Prostate gland (tissue), 2 donors: Measurements from ENCODE around the gene RMND5B. TPM values are rescaled to one million over a fixed set of nuclear protein-coding genes. Genes with fewer than 3 reads are reported as not detected.
"Not testable (repeated sequence)": the region's sequence is repeated elsewhere in the genome, so short reads cannot be mapped to it uniquely, and the experiment has no call there.

ENCODE experiments used
- DNase-seq: peaks from one replicate; pipeline ENCODE4 v3.0.0-alpha.2; 2019; ENCODE audit warnings: low spot score
- H3K27ac ChIP-seq, 2 donors: fragments of 200-600 bp; sonication (generic); 2 replicates each; pipeline ENCODE4 v1.5.1; 2017 to 2019
- H3K27me3 ChIP-seq: fragments of 200-600 bp; sonication (generic); replicated peaks from 2 replicates; pipeline ENCODE4 v1.5.1; 2019; ENCODE audit not compliant: insufficient read depth
- H3K36me3 ChIP-seq, 2 donors: fragments of 200-600 bp; sonication (generic); 1 replicate in 1 of 2; 2 replicates in 1 of 2; pipeline versions ENCODE4 v1.5.1 to v1.8.1; 2017 to 2019
- H3K4me1 ChIP-seq: fragments of 200-600 bp; sonication (generic); replicated peaks from 2 replicates; pipeline ENCODE4 v1.5.1; 2019
- H3K4me3 ChIP-seq, 2 donors: fragments of 200-600 bp; sonication (generic); 2 replicates each; pipeline ENCODE4 v1.5.1; 2017 to 2019
- H3K9me3 ChIP-seq: fragments of 200-600 bp; sonication (generic); 2 replicates; pipeline ENCODE4 v1.5.1; 2017
- CTCF ChIP-seq, 4 experiments: fragments of 200-600 bp in 2 of 4; fragments of 450-650 bp in 2 of 4; sonication (generic) in 2 of 4; IDR thresholded peaks; 1 replicate in 3 of 4; 2 replicates in 1 of 4; pipeline ENCODE4 v1.5.1; 2016 to 2019; ENCODE audit warnings: antibody characterized with exemption in 4 of 4, mild to moderate bottlenecking in 2 of 4, moderate library complexity in 2 of 4
- POLR2A ChIP-seq: fragments of 450-650 bp; IDR thresholded peaks from one replicate; pipeline ENCODE4 v1.6.1; 2016; ENCODE audit warnings: antibody characterized with exemption, mild to moderate bottlenecking
- POLR2AphosphoS5 ChIP-seq: sonication (generic); formaldehyde crosslinking; IDR thresholded peaks from one replicate; pipeline ENCODE4 v1.6.1; 2017; ENCODE audit warnings: antibody characterized with exemption
- WGBS: methylation state at CpG from one replicate; pipeline ENCODE4 v1.1.5; 2018; 5-methylcytosine and 5-hydroxymethylcytosine counted together
- intact Hi-C: fragments of 100-400 bp; cut with DNase I; formaldehyde crosslinking; loops from one replicate; pipeline ENCODE4 v1.14.2; 2022
- total RNA-seq, 2 donors: library from RNA; depleted of rRNA; stranded (reverse); fragments of >200 nt; gene quantifications; one replicate each; pipeline ENCODE4 v1.1.0, GENCODE V29; 2016

RMND5B gene
- total RNA-seq, 2 donors from 2014 or later, result 33.7 to 39.1 TPM

GRCh38 chr5:178086266-178086665 is 44.5 kb upstream of the RMND5B start:
- H3K27me3 ChIP-seq, result no peaks in the 10 kb centered on the region
- no peak for DNase-seq
- TF ChIP-seq CTCF (IDR thresholded peaks at IDR 0.05) (no peak), POLR2A (no peak), POLR2AphosphoS5 (no peak)
- intact Hi-C loops, result no loop called here
- no peaks in the 10 kb centered on the region for H3K9me3 ChIP-seq
- no peaks in the 10 kb centered on the region for H3K36me3 ChIP-seq
- H3K4me1 ChIP-seq, result no peaks in the 10 kb centered on the region
- H3K4me3 ChIP-seq, result no peak overlapping the region
- no peak overlapping the region for H3K27ac ChIP-seq
- whole genome bisulfite sequencing, result 54% methylated on average over 25 of the region's 25 CpGs

GRCh38 chr5:178087199-178087598 is 43.6 kb upstream of the RMND5B start:
- H3K27me3 ChIP-seq, H3K36me3 ChIP-seq, H3K4me1 ChIP-seq, H3K4me3 ChIP-seq, intact Hi-C loops, H3K9me3 ChIP-seq, H3K27ac ChIP-seq, DNase-seq: not testable (repeated sequence)
- WGBS, result 85% methylated on average over 5 of the region's 5 CpGs

- intact Hi-C loops, result no loop called here
- Histone ChIP-seq H3K9me3 (no peaks in the 10 kb centered on the region), H3K27me3 (no peaks in the 10 kb centered on the region), H3K27ac (no peak overlapping the region), H3K36me3 (no peaks in the 10 kb centered on the region), H3K4me1 (no peaks in the 10 kb centered on the region), H3K4me3 (no peak overlapping the region)
- WGBS, result 70% methylated on average over 6 of the region's 6 CpGs
- no peak for DNase-seq
- TF ChIP-seq POLR2A, result no peak
Observed at GRCh38 chr5:178090856-178091255, 40.0 kb upstream of the RMND5B start.

GRCh38 chr5:178093134-178093533 is 37.7 kb upstream of the RMND5B start:
- no peak for DNase-seq
- Histone ChIP-seq H3K27ac (no peak overlapping the region), H3K27me3 (no peaks in the 10 kb centered on the region), H3K36me3 (no peaks in the 10 kb centered on the region), H3K4me1 (no peaks in the 10 kb centered on the region), H3K9me3 (no peaks in the 10 kb centered on the region), H3K4me3 (no peak overlapping the region)
- intact Hi-C loops, result no loop called here
- WGBS, result 77% methylated on average over 2 of the region's 2 CpGs
- TF ChIP-seq CTCF (IDR thresholded peaks at IDR 0.05) (no peak), POLR2AphosphoS5 (no peak), POLR2A (no peak)

GRCh38 chr5:178094345-178094744 is 36.5 kb upstream of the RMND5B start:
- H3K4me1 ChIP-seq, result no peaks in the 10 kb centered on the region
- H3K4me3 ChIP-seq, result no peak overlapping the region
- no peak for DNase-seq
- TF ChIP-seq POLR2AphosphoS5 (no peak), POLR2A (no peak), CTCF (IDR thresholded peaks at IDR 0.05) (no peak)
- no peak overlapping the region for H3K27ac ChIP-seq
- WGBS, result 74% methylated on average over 9 of the region's 9 CpGs
- H3K27me3 ChIP-seq, result no peaks in the 10 kb centered on the region
- no peaks in the 10 kb centered on the region for H3K9me3 ChIP-seq
- intact Hi-C loops, result no loop called here
- H3K36me3 ChIP-seq, result no peaks in the 10 kb centered on the region

- no peaks in the 10 kb centered on the region for H3K4me1 ChIP-seq
- no peaks in the 10 kb centered on the region for H3K9me3 ChIP-seq
- H3K36me3 ChIP-seq, result no peaks in the 10 kb centered on the region
- TF ChIP-seq POLR2A (no peak), POLR2AphosphoS5 (no peak), CTCF (IDR thresholded peaks at IDR 0.05) (no peak)
- no peak overlapping the region for H3K27ac ChIP-seq
- intact Hi-C loops, result no loop called here
- H3K4me3 ChIP-seq, result no peak overlapping the region
- H3K27me3 ChIP-seq, result no peaks in the 10 kb centered on the region
- DNase-seq, result no peak
- 93% methylated on average over 7 of the region's 7 CpGs for WGBS
Observed at GRCh38 chr5:178098685-178099084, 32.1 kb upstream of the RMND5B start.
